GM19099 (cell line): ENCODE results near the gene CARMIL1.

ENCODE experiments used
- POLR2A ChIP-seq: IDR thresholded peaks from 3 replicates; pipeline ENCODE4 v1.6.1; 2011; ENCODE audit warnings: low read depth; ENCODE audit not compliant: insufficient read length; ENCODE audit errors: extremely low read depth

Gene CARMIL1

GRCh38 chr6:25259756-25260155 lies 19.4 kb upstream of the CARMIL1 start:
- TF ChIP-seq POLR2A = no peak

- no peak for TF ChIP-seq POLR2A
Observed at GRCh38 chr6:25263657-25264056, 15.5 kb upstream of the CARMIL1 start.

- no peak for TF ChIP-seq POLR2A
Observed at GRCh38 chr6:25266456-25267100, 12.6 kb upstream of the CARMIL1 start.

GRCh38 chr6:25267662-25268061 lies 11.5 kb upstream of the CARMIL1 start:
- no peak for TF ChIP-seq POLR2A

- no peak for TF ChIP-seq POLR2A
Observed at GRCh38 chr6:25270559-25270958, 8.6 kb upstream of the CARMIL1 start.

- TF ChIP-seq POLR2A = no peak
Observed at GRCh38 chr6:25275436-25275835, 3.7 kb upstream of the CARMIL1 start.

GRCh38 chr6:25277386-25277785 lies 1.8 kb upstream of the CARMIL1 start:
- no peak for TF ChIP-seq POLR2A

- no peak for TF ChIP-seq POLR2A
Observed at GRCh38 chr6:25277857-25278256, 1.3 kb upstream of the CARMIL1 start.

GRCh38 chr6:25278261-25278913 lies 787 bp upstream of the CARMIL1 start:
- no peak for TF ChIP-seq POLR2A

GRCh38 chr6:25279748-25280343 lies 672 bp downstream of the CARMIL1 start:
- no peak for TF ChIP-seq POLR2A

- TF ChIP-seq POLR2A = no peak
Observed at GRCh38 chr6:25280344-25281074, 1.3 kb downstream of the CARMIL1 start.

- TF ChIP-seq POLR2A = no peak
Observed at GRCh38 chr6:25286891-25287290, 7.7 kb downstream of the CARMIL1 start.

GRCh38 chr6:25287941-25288340 lies 8.8 kb downstream of the CARMIL1 start:
- TF ChIP-seq POLR2A = no peak

GRCh38 chr6:25288518-25288917 lies 9.3 kb downstream of the CARMIL1 start:
- TF ChIP-seq POLR2A = no peak

- TF ChIP-seq POLR2A = no peak
Observed at GRCh38 chr6:25290306-25291060, 11.3 kb downstream of the CARMIL1 start.
